GM23248 (cell line): ENCODE data around the gene TTC22. TPM values are rescaled to one million over a fixed set of nuclear protein-coding genes. Genes with fewer than 3 reads are reported as not detected.

Experiments used
- DNase-seq: peaks from one replicate; pipeline ENCODE4 v3.0.0-alpha.2; 2015
- H2AFZ ChIP-seq: fragments of 200-600 bp; sonication (generic); 2 replicates; pipeline ENCODE4 v1.6.1; 2016; ENCODE audit warnings: antibody characterized with exemption
- H3F3A ChIP-seq: fragments of 200-600 bp; sonication (generic); 2 replicates; pipeline ENCODE4 v1.6.1; 2016; ENCODE audit warnings: mild to moderate bottlenecking, antibody characterized with exemption, mixed run types; ENCODE audit not compliant: insufficient read depth
- H3K27ac ChIP-seq: fragments of 200-600 bp; sonication (generic); 2 replicates; pipeline ENCODE4 v1.5.1; 2016; ENCODE audit warnings: mild to moderate bottlenecking
- H3K27me3 ChIP-seq: fragments of 200-600 bp; sonication (generic); replicated peaks from 2 replicates; pipeline ENCODE4 v1.6.1; 2016; ENCODE audit warnings: mild to moderate bottlenecking; ENCODE audit not compliant: insufficient read depth
- H3K36me3 ChIP-seq: fragments of 200-600 bp; sonication (generic); 2 replicates; pipeline ENCODE4 v1.6.1; 2016; ENCODE audit warnings: low read depth, mild to moderate bottlenecking
- H3K4me1 ChIP-seq: fragments of 200-600 bp; sonication (generic); 2 replicates; pipeline ENCODE4 v1.6.1; 2016; ENCODE audit warnings: mild to moderate bottlenecking; ENCODE audit not compliant: insufficient read depth
- H3K4me2 ChIP-seq: fragments of 200-600 bp; sonication (generic); one replicate; pipeline ENCODE4 v1.6.1; 2016; ENCODE audit warnings: mild to moderate bottlenecking; ENCODE audit not compliant: unreplicated experiment
- H3K4me3 ChIP-seq: fragments of 200-600 bp; sonication (generic); 2 replicates; pipeline ENCODE4 v1.5.1; 2016; ENCODE audit warnings: mild to moderate bottlenecking
- H3K79me2 ChIP-seq: fragments of 200-600 bp; sonication (generic); 2 replicates; pipeline ENCODE4 v1.6.1; 2016; ENCODE audit warnings: mild to moderate bottlenecking; ENCODE audit not compliant: insufficient read depth
- H3K9ac ChIP-seq: fragments of 200-600 bp; sonication (generic); 2 replicates; pipeline ENCODE4 v1.6.1; 2016; ENCODE audit warnings: mild to moderate bottlenecking
- H3K9me2 ChIP-seq: fragments of 200-600 bp; sonication (generic); 2 replicates; pipeline ENCODE4 v1.6.1; 2016; ENCODE audit warnings: mixed run types, mild to moderate bottlenecking, moderate library complexity; ENCODE audit not compliant: insufficient read depth
- H3K9me3 ChIP-seq: fragments of 200-600 bp; sonication (generic); one replicate; pipeline ENCODE4 v1.6.1; 2017; ENCODE audit warnings: low read depth
- H4K20me1 ChIP-seq: fragments of 200-600 bp; sonication (generic); 2 replicates; pipeline ENCODE4 v1.6.0; 2016; ENCODE audit not compliant: insufficient read depth
- EZH2 ChIP-seq: fragments of 200-600 bp; sonication (generic); IDR thresholded peaks from 2 replicates; pipeline ENCODE4 v1.6.1; 2018; ENCODE audit warnings: antibody characterized with exemption, mild to moderate bottlenecking; ENCODE audit not compliant: insufficient read depth, poor library complexity, severe bottlenecking
- EZH2phosphoT487 ChIP-seq: fragments of 200-600 bp; sonication (generic); IDR thresholded peaks from 2 replicates; pipeline ENCODE4 v1.6.1; 2018; ENCODE audit warnings: antibody characterized with exemption, moderate library complexity, mild to moderate bottlenecking, low read depth; ENCODE audit not compliant: insufficient read depth
- WGBS, 2 experiments: methylation state at CpG; one replicate each; pipeline ENCODE4 v1.1.6; 2015 to 2017; ENCODE audit warnings: low lambda C conversion rate in 2 of 2, low coverage in 1 of 2; ENCODE audit errors: missing lambda C conversion rate in 2 of 2; 5-methylcytosine and 5-hydroxymethylcytosine counted together
- in situ Hi-C: fragments of 300-500 bp; cut with MboI; formaldehyde crosslinking; loops from 2 replicates; pipeline ENCODE4 v1.15.0; 2020
- polyA plus RNA-seq: library from polyadenylated mRNA; unstranded; fragments of >200 nt; fragmentation: Nextera tagmentation; extraction: Ambion mirVana; gene quantifications from 2 replicates; pipeline ENCODE4 v1.2.1, GENCODE V29; 2016
- total RNA-seq: library from RNA; depleted of rRNA; stranded (reverse); fragments of >200 nt; shearing (Covaris generic); gene quantifications from 2 replicates; pipeline ENCODE4 v1.2.3, GENCODE V29; 2014; rRNA removed

The TTC22 gene
- not detected in 2 replicates for total RNA-seq
- not detected in 2 replicates for polyA plus RNA-seq

DNA sequence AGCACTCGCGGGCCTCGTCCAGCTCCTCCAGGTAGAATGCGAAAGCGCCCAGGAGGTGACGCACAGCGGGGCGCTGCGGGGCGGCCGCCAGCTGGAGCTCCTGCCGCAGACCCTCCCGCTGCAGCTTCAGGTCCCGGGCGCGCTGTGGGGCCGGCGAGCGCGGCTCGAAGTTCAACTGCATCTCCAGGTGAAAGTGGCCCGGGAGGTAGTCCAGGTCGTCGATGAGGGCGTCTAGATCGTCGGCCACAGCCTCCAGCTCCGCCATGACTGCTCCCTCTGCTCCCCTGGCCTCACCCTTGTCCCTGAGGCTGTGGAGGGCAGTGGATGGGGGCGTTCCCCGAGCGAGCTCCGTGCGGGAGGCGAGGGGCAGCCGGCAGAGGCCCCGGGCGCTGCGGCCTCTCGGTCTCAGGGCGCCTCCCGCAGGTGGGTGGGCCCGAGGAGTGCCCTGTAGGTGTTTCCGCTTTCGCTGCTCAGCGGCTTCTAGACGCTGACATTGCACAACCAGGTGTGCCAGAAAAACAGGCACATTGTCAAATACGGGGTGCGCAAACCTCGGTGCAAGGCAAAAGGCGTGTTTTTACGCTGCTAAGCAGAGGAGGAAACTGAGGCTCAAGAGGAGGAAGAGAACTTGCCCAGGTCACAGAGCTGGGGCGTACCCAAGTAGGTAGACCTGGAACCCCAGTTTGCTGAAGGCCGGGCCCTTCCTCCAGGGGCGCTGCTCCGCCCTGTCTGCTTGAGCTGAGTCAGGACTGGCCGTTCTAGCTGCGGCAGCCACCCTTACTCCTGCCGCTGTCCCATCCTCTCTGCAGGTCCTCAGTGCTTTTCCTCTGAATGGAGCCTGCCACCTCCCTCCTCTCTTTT lies at the start of gene TTC22:
Gene TTC22, minus strand, starts transcription at position 425 of the 861 bp plus-strand sequence. Its CDS starts 160 bp downstream, at position 265.
- TF ChIP-seq EZH2phosphoT487 (no peak), EZH2 (peak; percentile 44)
- H2AFZ ChIP-seq: peak within 1 kb of the TSS; percentile 42
- H3F3A ChIP-seq: peaks cover 13% of the 10 kb centered on the region
- no peaks in the 10 kb centered on the region for H3K9me2 ChIP-seq
- no peaks in the 10 kb centered on the region for H3K36me3 ChIP-seq
- H3K27me3 ChIP-seq: peaks cover 16% of the 10 kb centered on the region
- 12 to 13% methylated on average over 46 to 49 of the region's 58 CpGs for WGBS, 2 experiments
- in situ Hi-C loops: loop anchor here (25.0 kb wide), 1 partner anchor 689 kb away; no protein-coding TSS in a partner anchor
- peak within 1 kb of the TSS; percentile 56 for H3K4me3 ChIP-seq
- peak within 1 kb of the TSS; percentile 41 for H3K4me2 ChIP-seq
- no peaks in the 10 kb centered on the region for H3K9me3 ChIP-seq
- H3K9ac ChIP-seq: no peak within 1 kb of the TSS
- peak; percentile 60 for DNase-seq
- peaks cover 7% of the 10 kb centered on the region; the same call in 1 of the 2 replicates for H3K4me1 ChIP-seq
- no peaks in the 10 kb centered on the region for H3K79me2 ChIP-seq
- H4K20me1 ChIP-seq: no peaks in the 10 kb centered on the region
- no peak within 1 kb of the TSS for H3K27ac ChIP-seq

DNA sequence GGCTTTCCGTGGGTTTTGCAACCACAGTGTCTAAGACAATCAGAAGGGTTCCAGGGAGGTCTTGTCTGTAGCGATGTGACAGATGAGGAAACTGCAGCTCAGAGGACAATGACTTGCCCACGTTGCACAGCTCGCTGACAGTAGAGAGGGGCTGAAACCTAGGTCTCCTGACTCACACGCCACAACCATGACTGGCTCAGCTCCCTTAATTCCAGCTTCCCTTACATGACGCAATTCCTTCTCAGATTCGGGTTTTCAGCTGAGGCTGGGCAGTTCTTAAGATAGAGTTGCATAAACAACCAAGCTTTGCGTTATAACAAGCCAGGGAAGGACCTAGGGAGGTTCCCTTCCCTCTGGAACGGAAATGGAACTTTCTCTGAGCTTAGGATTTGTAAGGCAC lies 49.6 kb upstream of the TTC22 start:
- TF ChIP-seq EZH2phosphoT487: no peak
- no peak for TF ChIP-seq EZH2
- Histone ChIP-seq H3F3A (peaks cover 29% of the 10 kb centered on the region), H3K36me3 (no peaks in the 10 kb centered on the region; the same call in none of the 2 replicates), H3K9ac (peak overlapping the region; percentile 63), H3K4me1 (peaks cover 24% of the 10 kb centered on the region), H3K27me3 (no peaks in the 10 kb centered on the region), H3K4me2 (peak overlapping the region; percentile 69), H3K4me3 (no peak overlapping the region), H3K79me2 (no peaks in the 10 kb centered on the region), H3K9me3 (no peaks in the 10 kb centered on the region), H3K27ac (peak overlapping the region; percentile 85), H3K9me2 (no peaks in the 10 kb centered on the region), H4K20me1 (no peaks in the 10 kb centered on the region), H2AFZ (peak overlapping the region; percentile 32; the same call in 1 of the 2 replicates)
- peak; percentile 99 for DNase-seq
- in situ Hi-C loops: no loop called here
- WGBS, 2 experiments: 1% methylated on average over 9 of the region's 9 CpGs

DNA sequence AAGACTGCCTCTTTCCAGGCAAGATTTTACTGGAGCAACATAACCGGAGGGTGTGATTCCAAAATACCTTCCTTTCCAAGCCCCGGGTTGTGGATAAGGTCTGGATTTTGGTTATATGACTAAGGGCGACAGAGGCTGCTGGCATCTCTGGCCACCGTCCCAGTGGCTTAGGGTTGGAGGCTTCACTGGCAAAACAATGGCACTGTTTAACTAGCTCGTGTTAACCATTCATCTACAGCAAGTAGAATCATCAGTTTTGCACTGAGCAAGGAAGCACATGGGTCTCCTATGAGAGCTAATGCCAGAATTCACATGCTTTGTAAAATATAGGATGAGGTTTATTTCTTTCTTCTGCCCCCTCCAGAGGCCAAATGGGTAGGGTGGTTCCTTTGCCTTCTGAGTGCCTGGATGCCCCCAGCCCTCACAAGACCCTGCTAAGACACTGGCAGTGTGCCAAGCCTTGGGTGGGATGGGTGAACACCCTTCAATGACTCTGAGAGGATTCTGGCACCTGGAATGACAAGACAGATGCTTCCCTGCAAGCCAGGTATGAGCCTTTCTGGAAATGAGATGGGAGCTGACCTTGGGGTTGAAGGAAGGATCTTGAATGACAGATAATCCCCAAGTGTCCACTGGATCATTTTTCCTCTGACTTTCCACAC lies 49.1 kb upstream of the TTC22 start:
- Histone ChIP-seq H2AFZ (no peak overlapping the region), H3F3A (peaks cover 29% of the 10 kb centered on the region), H4K20me1 (no peaks in the 10 kb centered on the region), H3K79me2 (no peaks in the 10 kb centered on the region), H3K4me1 (peaks cover 24% of the 10 kb centered on the region), H3K27me3 (no peaks in the 10 kb centered on the region), H3K9me3 (no peaks in the 10 kb centered on the region), H3K27ac (peak overlapping the region; percentile 85), H3K36me3 (no peaks in the 10 kb centered on the region; the same call in none of the 2 replicates), H3K4me2 (peak overlapping the region; percentile 69), H3K9ac (peak overlapping the region; percentile 36), H3K9me2 (no peaks in the 10 kb centered on the region), H3K4me3 (no peak overlapping the region)
- DNase-seq: peak; percentile 74
- no peak for TF ChIP-seq EZH2phosphoT487
- no peak for TF ChIP-seq EZH2
- WGBS, 2 experiments: 20 to 21% methylated on average over 5 of the region's 5 CpGs
- in situ Hi-C loops: no loop called here
